DND-41 (cell line): Measurements from ENCODE around the gene PTGES.

Source experiments
- ATAC-seq: fragments of 200-7000 bp; cut with Tn5 transposase; 3 replicates; pipeline ENCODE4 v1.9.1; 2021; ENCODE audit warnings: low read depth; ENCODE audit not compliant: insufficient read depth
- DNase-seq: peaks from one replicate; pipeline ENCODE4 v3.0.0-alpha.2; 2020
- H2AFZ ChIP-seq: 2 replicates; pipeline ENCODE4 v1.6.0; 2012; ENCODE audit warnings: low read depth, low read length
- H3K27ac ChIP-seq: 2 replicates; pipeline ENCODE4 v1.5.1; 2012; ENCODE audit warnings: low read length, inconsistent platforms
- H3K27me3 ChIP-seq: fragments of 200-600 bp; sonication (generic); 2 replicates; pipeline ENCODE4 v1.6.0; 2012; ENCODE audit warnings: low read length, mild to moderate bottlenecking, inconsistent platforms; ENCODE audit not compliant: insufficient read depth, poor library complexity
- H3K36me3 ChIP-seq: 2 replicates; pipeline ENCODE4 v1.5.1; 2012; ENCODE audit warnings: low read length, inconsistent platforms; ENCODE audit not compliant: insufficient read depth
- H3K4me1 ChIP-seq: 2 replicates; pipeline ENCODE4 v1.5.1; 2012; ENCODE audit warnings: mild to moderate bottlenecking, low read length; ENCODE audit not compliant: insufficient read depth
- H3K4me2 ChIP-seq: 2 replicates; pipeline ENCODE4 v1.6.0; 2012; ENCODE audit warnings: mild to moderate bottlenecking, moderate library complexity, low read length, inconsistent platforms; ENCODE audit not compliant: insufficient read depth
- H3K4me3 ChIP-seq, 2 experiments: fragments of 200-600 bp in 1 of 2; shearing (Covaris generic) in 1 of 2; 2 replicates each; pipeline ENCODE4 v1.5.1; 2012 to 2016; ENCODE audit warnings: inconsistent platforms in 2 of 2, low read length in 2 of 2, mild to moderate bottlenecking in 2 of 2, low read depth in 1 of 2, moderate library complexity in 1 of 2
- H3K79me2 ChIP-seq: 2 replicates; pipeline ENCODE4 v1.6.0; 2012; ENCODE audit warnings: low read length, inconsistent platforms; ENCODE audit not compliant: insufficient read depth
- H3K9ac ChIP-seq: 2 replicates; pipeline ENCODE4 v1.6.0; 2012; ENCODE audit warnings: low read depth, mild to moderate bottlenecking, inconsistent platforms, low read length, moderate library complexity
- H3K9me3 ChIP-seq: 2 replicates; pipeline ENCODE4 v1.5.1; 2012; ENCODE audit warnings: low read length, moderate library complexity, mild to moderate bottlenecking, inconsistent platforms; ENCODE audit not compliant: insufficient read depth, severe bottlenecking
- H4K20me1 ChIP-seq: 2 replicates; pipeline ENCODE4 v1.6.0; 2012; ENCODE audit warnings: low read length; ENCODE audit not compliant: insufficient read depth
- EZH2 ChIP-seq: IDR thresholded peaks from 3 replicates; pipeline ENCODE4 v1.6.1; 2012; ENCODE audit warnings: borderline replicate concordance, low read depth, mild to moderate bottlenecking, moderate library complexity, low read length, inconsistent platforms; ENCODE audit not compliant: severe bottlenecking
- TF ChIP-seq, protein P1 (sequence below): IDR thresholded peaks from 2 replicates; pipeline ENCODE4 v1.5.1; 2012; ENCODE audit warnings: borderline replicate concordance, low read length, moderate library complexity, mild to moderate bottlenecking; ENCODE audit not compliant: poor library complexity, severe bottlenecking; ENCODE audit errors: extremely low read depth

PTGES gene

DNA sequence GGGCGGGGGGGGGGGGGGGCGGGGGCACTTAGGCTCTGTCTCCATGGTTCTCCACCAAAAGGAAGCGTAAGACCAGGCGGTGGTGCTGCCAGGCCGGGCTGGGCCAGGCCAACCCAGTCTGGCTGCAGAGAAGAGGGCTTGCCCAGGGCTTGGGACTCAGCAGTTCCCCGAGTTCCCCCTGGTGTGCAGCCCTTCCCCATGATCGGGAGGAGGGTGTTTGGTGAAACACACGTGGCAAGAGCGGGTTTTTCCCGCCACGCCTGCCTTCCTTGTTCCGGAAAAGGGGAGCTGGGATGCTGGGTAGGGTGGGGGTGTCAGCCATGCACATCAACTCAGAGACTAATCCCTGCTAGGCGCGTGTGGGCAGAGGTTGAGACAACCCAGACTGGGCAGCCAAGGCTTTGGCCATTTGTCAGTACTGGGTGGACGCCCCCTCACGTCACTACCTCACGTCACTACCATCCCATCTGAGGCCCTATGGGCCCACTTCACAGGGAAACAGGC, 54.5 kb downstream of the PTGES start:
- Histone ChIP-seq H3K4me3 (no peak overlapping the region), H3K27me3 (no peaks in the 10 kb centered on the region), H3K4me2 (no peak overlapping the region), H4K20me1 (no peaks in the 10 kb centered on the region), H3K36me3 (no peaks in the 10 kb centered on the region), H3K4me1 (no peaks in the 10 kb centered on the region), H3K9me3 (no peaks in the 10 kb centered on the region), H3K79me2 (no peaks in the 10 kb centered on the region), H2AFZ (no peak overlapping the region), H3K27ac (no peak overlapping the region), H3K9ac (no peak overlapping the region)
- TF ChIP-seq, protein P1, sequence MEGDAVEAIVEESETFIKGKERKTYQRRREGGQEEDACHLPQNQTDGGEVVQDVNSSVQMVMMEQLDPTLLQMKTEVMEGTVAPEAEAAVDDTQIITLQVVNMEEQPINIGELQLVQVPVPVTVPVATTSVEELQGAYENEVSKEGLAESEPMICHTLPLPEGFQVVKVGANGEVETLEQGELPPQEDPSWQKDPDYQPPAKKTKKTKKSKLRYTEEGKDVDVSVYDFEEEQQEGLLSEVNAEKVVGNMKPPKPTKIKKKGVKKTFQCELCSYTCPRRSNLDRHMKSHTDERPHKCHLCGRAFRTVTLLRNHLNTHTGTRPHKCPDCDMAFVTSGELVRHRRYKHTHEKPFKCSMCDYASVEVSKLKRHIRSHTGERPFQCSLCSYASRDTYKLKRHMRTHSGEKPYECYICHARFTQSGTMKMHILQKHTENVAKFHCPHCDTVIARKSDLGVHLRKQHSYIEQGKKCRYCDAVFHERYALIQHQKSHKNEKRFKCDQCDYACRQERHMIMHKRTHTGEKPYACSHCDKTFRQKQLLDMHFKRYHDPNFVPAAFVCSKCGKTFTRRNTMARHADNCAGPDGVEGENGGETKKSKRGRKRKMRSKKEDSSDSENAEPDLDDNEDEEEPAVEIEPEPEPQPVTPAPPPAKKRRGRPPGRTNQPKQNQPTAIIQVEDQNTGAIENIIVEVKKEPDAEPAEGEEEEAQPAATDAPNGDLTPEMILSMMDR, result no peak
- TF ChIP-seq EZH2, result no peak
- ATAC-seq (no peak), DNase-seq (no peak)

DNA sequence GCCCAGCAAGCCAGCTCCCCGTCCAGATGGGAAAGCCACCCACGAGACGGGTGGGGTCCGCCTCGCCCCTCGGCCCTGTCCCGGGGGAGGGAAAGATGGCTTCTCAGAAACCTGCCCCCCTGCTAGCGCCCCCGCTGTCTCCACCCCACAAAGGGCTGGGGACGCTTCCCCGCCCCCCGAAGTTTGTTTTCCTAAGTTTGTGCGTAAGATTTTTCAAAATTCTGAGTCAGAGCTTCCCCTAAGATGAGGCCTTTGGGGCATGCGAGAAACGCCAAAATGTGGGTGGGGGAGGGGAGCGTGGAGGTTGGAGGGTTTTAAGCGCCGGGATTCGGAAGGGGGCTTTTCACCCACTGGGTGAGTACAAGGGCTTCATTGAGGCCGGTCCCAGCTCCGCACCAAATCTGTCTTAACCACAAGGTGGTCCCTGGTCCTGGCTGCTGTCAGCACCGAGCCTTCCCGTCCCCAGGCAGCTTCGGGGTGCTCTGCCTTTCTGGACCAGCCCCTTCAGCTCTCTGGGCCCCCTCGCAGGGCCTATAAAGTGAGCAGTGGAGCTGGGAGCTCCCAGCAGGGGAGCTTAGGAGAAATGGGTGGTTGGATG, 55.1 kb downstream of the PTGES start:
- Histone ChIP-seq H3K9me3 (no peaks in the 10 kb centered on the region), H3K4me2 (no peak overlapping the region), H3K79me2 (no peaks in the 10 kb centered on the region), H3K36me3 (no peaks in the 10 kb centered on the region), H4K20me1 (no peaks in the 10 kb centered on the region), H3K4me3 (no peak overlapping the region), H2AFZ (no peak overlapping the region), H3K4me1 (no peaks in the 10 kb centered on the region), H3K9ac (no peak overlapping the region), H3K27me3 (no peaks in the 10 kb centered on the region), H3K27ac (no peak overlapping the region)
- DNase-seq, result no peak
- ATAC-seq, result no peak
- no peak for TF ChIP-seq EZH2
- TF ChIP-seq, protein P1, result no peak

DNA sequence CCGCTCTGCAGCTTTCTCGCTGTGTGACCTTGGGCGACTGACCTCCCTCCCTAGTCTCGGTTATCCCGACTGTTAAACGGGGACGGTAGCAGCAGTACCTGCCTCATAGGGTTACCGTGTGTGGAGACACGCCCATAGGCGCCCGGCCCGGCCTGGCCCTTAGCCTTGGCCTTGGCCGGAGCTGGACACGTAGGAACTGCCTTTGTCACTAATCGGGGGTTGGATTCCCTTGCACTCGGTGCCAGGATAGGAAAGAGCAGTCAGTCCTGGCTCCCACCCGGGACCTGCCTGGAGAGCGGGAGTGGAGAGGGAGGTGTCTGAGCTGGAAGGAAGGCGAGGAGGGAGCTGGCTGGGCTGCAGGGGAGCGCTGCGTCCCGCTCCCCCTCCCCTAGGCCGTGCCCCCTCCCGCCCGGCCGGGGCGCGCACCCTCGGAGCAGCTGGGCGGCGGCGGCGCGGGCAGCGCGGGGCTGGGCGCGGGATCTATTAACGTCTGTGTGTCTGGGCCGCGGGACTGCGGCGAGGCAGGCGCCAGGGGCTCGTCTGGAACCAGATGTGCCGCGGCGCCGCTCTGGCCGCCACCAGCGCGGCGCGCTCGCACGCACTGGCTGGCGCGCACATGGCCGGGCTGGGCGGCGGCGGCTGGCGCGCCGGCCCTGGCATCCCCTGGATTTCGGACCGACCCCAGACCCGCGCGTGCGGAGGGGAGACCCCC, 55.7 kb downstream of the PTGES start:
- Histone ChIP-seq H3K4me1 (no peaks in the 10 kb centered on the region), H2AFZ (no peak overlapping the region), H3K9ac (no peak overlapping the region), H3K79me2 (no peaks in the 10 kb centered on the region), H3K4me3 (no peak overlapping the region), H3K4me2 (no peak overlapping the region), H4K20me1 (no peaks in the 10 kb centered on the region), H3K27me3 (no peaks in the 10 kb centered on the region), H3K9me3 (no peaks in the 10 kb centered on the region), H3K27ac (no peak overlapping the region), H3K36me3 (no peaks in the 10 kb centered on the region)
- TF ChIP-seq, protein P1, result no peak
- no peak for TF ChIP-seq EZH2
- DNase-seq (no peak), ATAC-seq (no peak)
